Measurements from ENCODE around the gene ACOX3. TPM values are rescaled to one million over a fixed set of nuclear protein-coding genes. Genes with fewer than 3 reads are reported as not detected.

Gene ACOX3
- total and polyA plus RNA-seq, 10 of the 15 experiments (the other 5 are each of a cell fraction or from before 2014, with no cell fraction given) = 2.0 to 24.5 (median 14.0) TPM

DNA sequence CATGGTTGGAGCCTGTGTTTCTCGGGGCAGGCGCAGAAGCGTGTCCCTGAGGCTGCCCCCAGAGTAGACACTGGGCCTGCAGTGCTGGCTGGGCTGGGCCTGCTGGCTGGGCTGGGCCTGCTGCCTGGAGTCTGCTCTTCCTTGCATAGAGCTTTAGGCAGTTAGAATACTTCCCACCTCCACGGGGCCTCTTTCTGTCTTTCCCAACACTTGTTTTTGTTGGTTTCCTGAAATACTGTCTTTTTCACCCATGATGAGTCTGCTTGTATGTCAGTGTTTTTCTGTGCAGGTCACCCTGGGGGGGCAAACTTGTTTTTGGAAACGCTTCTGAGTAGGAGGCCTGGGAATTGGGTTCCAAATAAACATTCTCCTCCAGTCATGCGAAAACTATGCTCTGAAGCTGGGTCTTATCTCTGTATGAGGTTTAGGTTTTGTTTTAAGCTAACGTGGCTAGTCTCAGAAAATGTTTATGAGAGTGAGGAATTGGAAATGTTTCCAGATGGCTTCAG, 32.2 kb upstream of the ACOX3 start:
- H4K20me1 ChIP-seq (ENCODE audit: control insufficient read depth, insufficient read depth) = no peaks in the 10 kb centered on the region
- no peaks in the 10 kb centered on the region for H3K79me2 ChIP-seq (ENCODE audit: control insufficient read depth, insufficient read depth, low read length)
- in situ Hi-C loops (cut with MboI) (no loop called here), intact Hi-C loops (cut with micrococcal nuclease; ENCODE audit: unreplicated experiment) (no loop called here)
- ChIA-PET SMC1A (ENCODE audit: uncharacterized antibody, unreplicated experiment) (interaction anchor here (1.7 kb wide), 1 partner anchor 14 kb away, joined by 3 read pairs; no protein-coding TSS in a partner anchor), RAD21 (ENCODE audit: unreplicated experiment) (no interaction called here), POLR2A (no interaction called here), CTCF (interaction anchor here (0.9 kb wide), 1 partner anchor 74 kb away, joined by 3 read pairs; no protein-coding TSS in a partner anchor)
- DNase-seq (ENCODE audit: low read depth, low spot score) = no peak
- no peak for FAIRE-seq
- 90% methylated on average over 7 of the region's 7 CpGs for WGBS (ENCODE audit: insufficient coverage, insufficient replicate concordance, low lambda C conversion rate, missing lambda C conversion rate)
- no peaks in the 10 kb centered on the region for H3K4me1 ChIP-seq (ENCODE audit: control insufficient read depth, insufficient read depth, low read length)
- ATAC-seq = no peak
- H3K36me3 ChIP-seq (ENCODE audit: control insufficient read depth in 2 of 2, insufficient read depth in 2 of 2, low read length in 1 of 2) = peaks cover 9 to 12% of the 10 kb centered on the region in 2 experiments
- H2AFZ ChIP-seq (ENCODE audit: control insufficient read depth, low read depth, low read length) = no peak overlapping the region
- H3K4me2 ChIP-seq (ENCODE audit: control insufficient read depth, insufficient read depth) = no peak overlapping the region
- H3K9ac ChIP-seq (ENCODE audit: control insufficient read depth, insufficient read depth, low read length) = no peak overlapping the region
- H3K9me3 ChIP-seq (replicated peaks; ENCODE audit: control insufficient read depth, insufficient read depth, low read length) = no peaks in the 10 kb centered on the region
- H3K27ac ChIP-seq (ENCODE audit: control insufficient read depth, insufficient read depth) = no peak overlapping the region
- BruUV-seq (replicated peaks) = no TSS peak
- no peaks in the 10 kb centered on the region for H3K27me3 ChIP-seq (replicated peaks in 1 of 2; ENCODE audit: control insufficient read depth in 2 of 2, insufficient read depth in 2 of 2, low read length in 1 of 2)
- no peak overlapping the region for H3K4me3 ChIP-seq
- TF ChIP-seq, protein P1, sequence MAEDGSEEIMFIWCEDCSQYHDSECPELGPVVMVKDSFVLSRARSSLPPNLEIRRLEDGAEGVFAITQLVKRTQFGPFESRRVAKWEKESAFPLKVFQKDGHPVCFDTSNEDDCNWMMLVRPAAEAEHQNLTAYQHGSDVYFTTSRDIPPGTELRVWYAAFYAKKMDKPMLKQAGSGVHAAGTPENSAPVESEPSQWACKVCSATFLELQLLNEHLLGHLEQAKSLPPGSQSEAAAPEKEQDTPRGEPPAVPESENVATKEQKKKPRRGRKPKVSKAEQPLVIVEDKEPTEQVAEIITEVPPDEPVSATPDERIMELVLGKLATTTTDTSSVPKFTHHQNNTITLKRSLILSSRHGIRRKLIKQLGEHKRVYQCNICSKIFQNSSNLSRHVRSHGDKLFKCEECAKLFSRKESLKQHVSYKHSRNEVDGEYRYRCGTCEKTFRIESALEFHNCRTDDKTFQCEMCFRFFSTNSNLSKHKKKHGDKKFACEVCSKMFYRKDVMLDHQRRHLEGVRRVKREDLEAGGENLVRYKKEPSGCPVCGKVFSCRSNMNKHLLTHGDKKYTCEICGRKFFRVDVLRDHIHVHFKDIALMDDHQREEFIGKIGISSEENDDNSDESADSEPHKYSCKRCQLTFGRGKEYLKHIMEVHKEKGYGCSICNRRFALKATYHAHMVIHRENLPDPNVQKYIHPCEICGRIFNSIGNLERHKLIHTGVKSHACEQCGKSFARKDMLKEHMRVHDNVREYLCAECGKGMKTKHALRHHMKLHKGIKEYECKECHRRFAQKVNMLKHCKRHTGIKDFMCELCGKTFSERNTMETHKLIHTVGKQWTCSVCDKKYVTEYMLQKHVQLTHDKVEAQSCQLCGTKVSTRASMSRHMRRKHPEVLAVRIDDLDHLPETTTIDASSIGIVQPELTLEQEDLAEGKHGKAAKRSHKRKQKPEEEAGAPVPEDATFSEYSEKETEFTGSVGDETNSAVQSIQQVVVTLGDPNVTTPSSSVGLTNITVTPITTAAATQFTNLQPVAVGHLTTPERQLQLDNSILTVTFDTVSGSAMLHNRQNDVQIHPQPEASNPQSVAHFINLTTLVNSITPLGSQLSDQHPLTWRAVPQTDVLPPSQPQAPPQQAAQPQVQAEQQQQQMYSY (CRISPR knock-in tag; IDR thresholded peaks at IDR 0.05) = no peak
- no peak for TF ChIP-seq POLR2AphosphoS5 (IDR thresholded peaks at IDR 0.05; ENCODE audit: low read length)
- TF ChIP-seq ZNF274 (IDR thresholded peaks at IDR 0.05; ENCODE audit: insufficient read depth, insufficient read length) = no peak
- TF ChIP-seq, protein P2, sequence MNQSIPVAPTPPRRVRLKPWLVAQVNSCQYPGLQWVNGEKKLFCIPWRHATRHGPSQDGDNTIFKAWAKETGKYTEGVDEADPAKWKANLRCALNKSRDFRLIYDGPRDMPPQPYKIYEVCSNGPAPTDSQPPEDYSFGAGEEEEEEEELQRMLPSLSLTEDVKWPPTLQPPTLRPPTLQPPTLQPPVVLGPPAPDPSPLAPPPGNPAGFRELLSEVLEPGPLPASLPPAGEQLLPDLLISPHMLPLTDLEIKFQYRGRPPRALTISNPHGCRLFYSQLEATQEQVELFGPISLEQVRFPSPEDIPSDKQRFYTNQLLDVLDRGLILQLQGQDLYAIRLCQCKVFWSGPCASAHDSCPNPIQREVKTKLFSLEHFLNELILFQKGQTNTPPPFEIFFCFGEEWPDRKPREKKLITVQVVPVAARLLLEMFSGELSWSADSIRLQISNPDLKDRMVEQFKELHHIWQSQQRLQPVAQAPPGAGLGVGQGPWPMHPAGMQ (IDR thresholded peaks at IDR 0.05; ENCODE audit: borderline replicate concordance) = no peak
- TF ChIP-seq RB1 (IDR thresholded peaks at IDR 0.05; ENCODE audit: borderline replicate concordance) = no peak
- TF ChIP-seq RELA (IDR thresholded peaks at IDR 0.05; ENCODE audit: borderline replicate concordance, partially characterized antibody) = no peak
- TF ChIP-seq TCF3 (IDR thresholded peaks at IDR 0.05; ENCODE audit: borderline replicate concordance, insufficient read depth, low read depth, low read length) = no peak
- TF ChIP-seq YBX1 (IDR thresholded peaks at IDR 0.05) = no peak
- TF ChIP-seq, protein P3, sequence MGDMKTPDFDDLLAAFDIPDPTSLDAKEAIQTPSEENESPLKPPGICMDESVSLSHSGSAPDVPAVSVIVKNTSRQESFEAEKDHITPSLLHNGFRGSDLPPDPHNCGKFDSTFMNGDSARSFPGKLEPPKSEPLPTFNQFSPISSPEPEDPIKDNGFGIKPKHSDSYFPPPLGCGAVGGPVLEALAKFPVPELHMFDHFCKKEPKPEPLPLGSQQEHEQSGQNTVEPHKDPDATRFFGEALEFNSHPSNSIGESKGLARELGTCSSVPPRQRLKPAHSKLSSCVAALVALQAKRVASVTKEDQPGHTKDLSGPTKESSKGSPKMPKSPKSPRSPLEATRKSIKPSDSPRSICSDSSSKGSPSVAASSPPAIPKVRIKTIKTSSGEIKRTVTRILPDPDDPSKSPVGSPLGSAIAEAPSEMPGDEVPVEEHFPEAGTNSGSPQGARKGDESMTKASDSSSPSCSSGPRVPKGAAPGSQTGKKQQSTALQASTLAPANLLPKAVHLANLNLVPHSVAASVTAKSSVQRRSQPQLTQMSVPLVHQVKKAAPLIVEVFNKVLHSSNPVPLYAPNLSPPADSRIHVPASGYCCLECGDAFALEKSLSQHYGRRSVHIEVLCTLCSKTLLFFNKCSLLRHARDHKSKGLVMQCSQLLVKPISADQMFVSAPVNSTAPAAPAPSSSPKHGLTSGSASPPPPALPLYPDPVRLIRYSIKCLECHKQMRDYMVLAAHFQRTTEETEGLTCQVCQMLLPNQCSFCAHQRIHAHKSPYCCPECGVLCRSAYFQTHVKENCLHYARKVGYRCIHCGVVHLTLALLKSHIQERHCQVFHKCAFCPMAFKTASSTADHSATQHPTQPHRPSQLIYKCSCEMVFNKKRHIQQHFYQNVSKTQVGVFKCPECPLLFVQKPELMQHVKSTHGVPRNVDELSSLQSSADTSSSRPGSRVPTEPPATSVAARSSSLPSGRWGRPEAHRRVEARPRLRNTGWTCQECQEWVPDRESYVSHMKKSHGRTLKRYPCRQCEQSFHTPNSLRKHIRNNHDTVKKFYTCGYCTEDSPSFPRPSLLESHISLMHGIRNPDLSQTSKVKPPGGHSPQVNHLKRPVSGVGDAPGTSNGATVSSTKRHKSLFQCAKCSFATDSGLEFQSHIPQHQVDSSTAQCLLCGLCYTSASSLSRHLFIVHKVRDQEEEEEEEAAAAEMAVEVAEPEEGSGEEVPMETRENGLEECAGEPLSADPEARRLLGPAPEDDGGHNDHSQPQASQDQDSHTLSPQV (IDR thresholded peaks at IDR 0.05) = no peak
- TF ChIP-seq, protein P4, sequence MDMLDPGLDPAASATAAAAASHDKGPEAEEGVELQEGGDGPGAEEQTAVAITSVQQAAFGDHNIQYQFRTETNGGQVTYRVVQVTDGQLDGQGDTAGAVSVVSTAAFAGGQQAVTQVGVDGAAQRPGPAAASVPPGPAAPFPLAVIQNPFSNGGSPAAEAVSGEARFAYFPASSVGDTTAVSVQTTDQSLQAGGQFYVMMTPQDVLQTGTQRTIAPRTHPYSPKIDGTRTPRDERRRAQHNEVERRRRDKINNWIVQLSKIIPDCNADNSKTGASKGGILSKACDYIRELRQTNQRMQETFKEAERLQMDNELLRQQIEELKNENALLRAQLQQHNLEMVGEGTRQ (IDR thresholded peaks at IDR 0.05; ENCODE audit: borderline replicate concordance, low read depth, low read length) = no peak
- no peak for TF ChIP-seq TAF1 (IDR thresholded peaks at IDR 0.05; ENCODE audit: borderline replicate concordance, low read depth, low read length)
- TF ChIP-seq KDM1A (IDR thresholded peaks at IDR 0.05; ENCODE audit: borderline replicate concordance) = no peak
- no peak for TF ChIP-seq NFXL1 (IDR thresholded peaks at IDR 0.05; ENCODE audit: borderline replicate concordance)
- no peak for TF ChIP-seq ZBED1 (IDR thresholded peaks at IDR 0.05; ENCODE audit: borderline replicate concordance)
- TF ChIP-seq BMI1 (IDR thresholded peaks at IDR 0.05; ENCODE audit: borderline replicate concordance) = no peak
